Stimulated activated effector memory CD8-positive, alpha-beta T cell treated with anti-CD3 and anti-CD28 coated beads, Interleukin-12 subunit alpha, Interleukin-12 subunit beta, amount 100 ng/mL, for 72 hours (primary cell): ENCODE results near the gene SLIT3.

Experiments used
- ATAC-seq: fragments of 150-1000 bp; cut with Tn5 transposase; 2 replicates; pipeline ENCODE4 v1.10.0; 2021
- DNase-seq, 2 donors: peaks; one replicate each; pipeline ENCODE4 v3.0.0; 2021 to 2022; ENCODE audit warnings: low spot score in 2 of 2
- H3K27ac Mint-ChIP-seq: one replicate; pipeline ENCODE4 v1.8.0; 2022; ENCODE audit warnings: mild to moderate bottlenecking, mixed read lengths
- H3K36me3 Mint-ChIP-seq: one replicate; pipeline ENCODE4 v1.8.0; 2022; ENCODE audit warnings: mild to moderate bottlenecking, mixed read lengths
- H3K4me1 Mint-ChIP-seq: one replicate; pipeline ENCODE4 v1.8.0; 2022; ENCODE audit warnings: mixed read lengths
- H3K4me3 Mint-ChIP-seq: one replicate; pipeline ENCODE4 v1.8.0; 2022; ENCODE audit warnings: mild to moderate bottlenecking, mixed read lengths
- H3K9me3 Mint-ChIP-seq: one replicate; pipeline ENCODE4 v1.8.0; 2022; ENCODE audit warnings: mixed read lengths

Gene SLIT3

GRCh38 chr5:168914491-168914890 is 386.4 kb downstream of the SLIT3 start:
- H3K9me3 Mint-ChIP-seq = no peaks in the 10 kb centered on the region
- H3K36me3 Mint-ChIP-seq = no peaks in the 10 kb centered on the region
- DNase-seq (no peak), ATAC-seq (no peak)
- H3K27ac Mint-ChIP-seq = no peak overlapping the region
- H3K4me3 Mint-ChIP-seq = no peak overlapping the region
- H3K4me1 Mint-ChIP-seq = no peaks in the 10 kb centered on the region

- Mint-ChIP-seq H3K4me1 (no peaks in the 10 kb centered on the region), H3K9me3 (no peaks in the 10 kb centered on the region), H3K4me3 (no peak overlapping the region), H3K27ac (no peak overlapping the region), H3K36me3 (no peaks in the 10 kb centered on the region)
- ATAC-seq (no peak), DNase-seq (no peak)
These were observed 390.1 kb downstream of the SLIT3 start for GRCh38 chr5:168910874-168911273.

- H3K36me3 Mint-ChIP-seq = no peaks in the 10 kb centered on the region
- H3K4me3 Mint-ChIP-seq = no peak overlapping the region
- H3K9me3 Mint-ChIP-seq = no peaks in the 10 kb centered on the region
- ATAC-seq = no peak
- no peak overlapping the region for H3K27ac Mint-ChIP-seq
- DNase-seq = no peak
- H3K4me1 Mint-ChIP-seq = no peaks in the 10 kb centered on the region
These were observed 392.7 kb downstream of the SLIT3 start for GRCh38 chr5:168908207-168908606.

- H3K4me1 Mint-ChIP-seq = peaks cover 5% of the 10 kb centered on the region
- no peak for ATAC-seq
- no peak for DNase-seq
- H3K9me3 Mint-ChIP-seq = no peaks in the 10 kb centered on the region
- H3K27ac Mint-ChIP-seq = no peak overlapping the region
- H3K4me3 Mint-ChIP-seq = no peak overlapping the region
- no peaks in the 10 kb centered on the region for H3K36me3 Mint-ChIP-seq
These were observed 397.9 kb downstream of the SLIT3 start for GRCh38 chr5:168903061-168903460.

- ATAC-seq (no peak), DNase-seq (no peak)
- H3K27ac Mint-ChIP-seq = no peak overlapping the region
- H3K4me3 Mint-ChIP-seq = no peak overlapping the region
- H3K4me1 Mint-ChIP-seq = peaks cover 5% of the 10 kb centered on the region
- H3K36me3 Mint-ChIP-seq = no peaks in the 10 kb centered on the region
- H3K9me3 Mint-ChIP-seq = no peaks in the 10 kb centered on the region
These were observed 401.3 kb downstream of the SLIT3 start for GRCh38 chr5:168899673-168900072.

GRCh38 chr5:168899264-168899663 is 401.7 kb downstream of the SLIT3 start:
- ATAC-seq = no peak
- Mint-ChIP-seq H3K9me3 (no peaks in the 10 kb centered on the region), H3K27ac (no peak overlapping the region), H3K36me3 (no peaks in the 10 kb centered on the region), H3K4me3 (no peak overlapping the region), H3K4me1 (peaks cover 5% of the 10 kb centered on the region)
- no peak for DNase-seq

- Mint-ChIP-seq H3K4me1 (peaks cover 5% of the 10 kb centered on the region), H3K27ac (no peak overlapping the region), H3K4me3 (no peak overlapping the region), H3K9me3 (no peaks in the 10 kb centered on the region), H3K36me3 (no peaks in the 10 kb centered on the region)
- no peak for DNase-seq
- ATAC-seq = no peak
These were observed 402.6 kb downstream of the SLIT3 start for GRCh38 chr5:168898247-168898911.

- Mint-ChIP-seq H3K27ac (no peak overlapping the region), H3K4me3 (no peak overlapping the region), H3K9me3 (no peaks in the 10 kb centered on the region), H3K4me1 (peaks cover 5% of the 10 kb centered on the region), H3K36me3 (no peaks in the 10 kb centered on the region)
- no peak for ATAC-seq
- DNase-seq = no peak
These were observed 403.4 kb downstream of the SLIT3 start for GRCh38 chr5:168897387-168898122.

- DNase-seq = no peak
- H3K9me3 Mint-ChIP-seq = no peaks in the 10 kb centered on the region
- ATAC-seq = no peak
- no peak overlapping the region for H3K27ac Mint-ChIP-seq
- H3K4me1 Mint-ChIP-seq = peaks cover 5% of the 10 kb centered on the region
- H3K4me3 Mint-ChIP-seq = no peak overlapping the region
- no peaks in the 10 kb centered on the region for H3K36me3 Mint-ChIP-seq
These were observed 405.5 kb downstream of the SLIT3 start for GRCh38 chr5:168895295-168896071.

GRCh38 chr5:168893283-168893682 is 407.7 kb downstream of the SLIT3 start:
- Mint-ChIP-seq H3K27ac (no peak overlapping the region), H3K4me1 (no peaks in the 10 kb centered on the region), H3K4me3 (no peak overlapping the region), H3K9me3 (no peaks in the 10 kb centered on the region), H3K36me3 (no peaks in the 10 kb centered on the region)
- DNase-seq (no peak), ATAC-seq (no peak)

- Mint-ChIP-seq H3K4me3 (no peak overlapping the region), H3K4me1 (no peaks in the 10 kb centered on the region), H3K27ac (no peak overlapping the region), H3K9me3 (no peaks in the 10 kb centered on the region), H3K36me3 (no peaks in the 10 kb centered on the region)
- no peak for ATAC-seq
- DNase-seq = no peak
These were observed 408.2 kb downstream of the SLIT3 start for GRCh38 chr5:168892618-168893186.

- H3K4me3 Mint-ChIP-seq = no peak overlapping the region
- no peak for ATAC-seq
- no peaks in the 10 kb centered on the region for H3K4me1 Mint-ChIP-seq
- no peaks in the 10 kb centered on the region for H3K9me3 Mint-ChIP-seq
- no peak for DNase-seq
- no peaks in the 10 kb centered on the region for H3K36me3 Mint-ChIP-seq
- no peak overlapping the region for H3K27ac Mint-ChIP-seq
These were observed 409.8 kb downstream of the SLIT3 start for GRCh38 chr5:168890816-168891812.

- Mint-ChIP-seq H3K36me3 (no peaks in the 10 kb centered on the region), H3K27ac (no peak overlapping the region), H3K4me3 (no peak overlapping the region), H3K4me1 (no peaks in the 10 kb centered on the region), H3K9me3 (no peaks in the 10 kb centered on the region)
- ATAC-seq (no peak), DNase-seq (no peak)
These were observed 411.9 kb downstream of the SLIT3 start for GRCh38 chr5:168889039-168889438.

GRCh38 chr5:168887931-168888330 is 413.0 kb downstream of the SLIT3 start:
- no peaks in the 10 kb centered on the region for H3K9me3 Mint-ChIP-seq
- DNase-seq (no peak), ATAC-seq (no peak)
- H3K4me1 Mint-ChIP-seq = no peaks in the 10 kb centered on the region
- no peaks in the 10 kb centered on the region for H3K36me3 Mint-ChIP-seq
- H3K4me3 Mint-ChIP-seq = no peak overlapping the region
- H3K27ac Mint-ChIP-seq = no peak overlapping the region
